Fibroblast of villous mesenchyme (primary cell): ENCODE results near the gene UMODL1. TPM values are rescaled to one million over a fixed set of nuclear protein-coding genes. Genes with fewer than 3 reads are reported as not detected.

Experiments used
- DNase-seq: peaks from one replicate; pipeline ENCODE4 v3.0.0-alpha.2; 2010; ENCODE audit warnings: low read depth
- H3K4me3 ChIP-seq: 2 replicates; pipeline ENCODE4 v1.5.1; 2011; ENCODE audit warnings: low read depth, mild to moderate bottlenecking, low read length
- total RNA-seq: library from RNA; depleted of rRNA; stranded (reverse); fragments of >200 nt; gene quantifications from 2 replicates; pipeline ENCODE4 v1.2.3, GENCODE V29; 2012
- TF ChIP-seq, protein P1 (sequence below): IDR thresholded peaks from 2 replicates; pipeline ENCODE4 v1.5.1; 2012; ENCODE audit warnings: low read depth, mild to moderate bottlenecking, low read length; ENCODE audit not compliant: insufficient read depth

Gene UMODL1
- total RNA-seq, 1 donor = not detected

DNA sequence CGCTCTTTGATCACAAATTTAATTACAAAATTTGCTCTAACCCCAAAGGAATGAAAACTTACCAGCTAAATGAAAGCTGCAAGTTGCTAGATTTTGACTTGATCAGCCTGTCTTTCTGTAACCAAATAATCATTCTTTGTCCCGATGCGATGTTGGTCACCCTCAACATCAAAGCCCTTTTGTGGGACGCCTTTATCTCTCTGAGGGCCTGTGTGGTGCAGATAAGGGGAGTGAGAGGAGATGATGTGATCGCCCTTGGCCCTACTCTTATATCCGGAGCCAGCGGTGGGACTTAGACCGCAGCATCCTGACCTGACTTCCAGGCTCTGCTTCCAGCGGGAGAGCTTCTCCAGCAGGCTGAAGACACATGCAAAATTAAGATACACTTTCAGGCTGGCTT is 19.3 kb upstream of the UMODL1 start:
- no peak overlapping the region for H3K4me3 ChIP-seq
- peak; percentile 5 for DNase-seq
- TF ChIP-seq, protein P1, sequence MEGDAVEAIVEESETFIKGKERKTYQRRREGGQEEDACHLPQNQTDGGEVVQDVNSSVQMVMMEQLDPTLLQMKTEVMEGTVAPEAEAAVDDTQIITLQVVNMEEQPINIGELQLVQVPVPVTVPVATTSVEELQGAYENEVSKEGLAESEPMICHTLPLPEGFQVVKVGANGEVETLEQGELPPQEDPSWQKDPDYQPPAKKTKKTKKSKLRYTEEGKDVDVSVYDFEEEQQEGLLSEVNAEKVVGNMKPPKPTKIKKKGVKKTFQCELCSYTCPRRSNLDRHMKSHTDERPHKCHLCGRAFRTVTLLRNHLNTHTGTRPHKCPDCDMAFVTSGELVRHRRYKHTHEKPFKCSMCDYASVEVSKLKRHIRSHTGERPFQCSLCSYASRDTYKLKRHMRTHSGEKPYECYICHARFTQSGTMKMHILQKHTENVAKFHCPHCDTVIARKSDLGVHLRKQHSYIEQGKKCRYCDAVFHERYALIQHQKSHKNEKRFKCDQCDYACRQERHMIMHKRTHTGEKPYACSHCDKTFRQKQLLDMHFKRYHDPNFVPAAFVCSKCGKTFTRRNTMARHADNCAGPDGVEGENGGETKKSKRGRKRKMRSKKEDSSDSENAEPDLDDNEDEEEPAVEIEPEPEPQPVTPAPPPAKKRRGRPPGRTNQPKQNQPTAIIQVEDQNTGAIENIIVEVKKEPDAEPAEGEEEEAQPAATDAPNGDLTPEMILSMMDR = no peak

DNA sequence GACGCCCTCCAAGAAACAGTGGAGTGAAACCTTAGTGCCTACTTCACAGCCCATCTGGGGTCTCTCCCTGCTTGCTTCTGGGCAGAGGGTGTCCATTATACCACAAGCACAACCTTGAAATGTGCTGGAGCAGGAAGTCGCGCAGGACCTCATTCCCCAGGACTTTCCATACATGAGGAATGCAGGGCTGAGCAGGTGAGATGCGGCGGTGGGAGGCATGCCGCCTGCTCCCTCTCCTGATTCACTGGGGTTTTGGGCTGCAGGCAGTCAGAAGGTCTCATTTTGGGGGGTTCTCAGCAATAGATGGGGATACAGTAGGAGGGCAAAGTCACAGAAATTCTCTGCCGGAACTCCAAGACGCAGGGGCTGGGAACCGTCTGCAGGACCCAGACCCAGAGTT is 15.7 kb upstream of the UMODL1 start:
- no peak overlapping the region for H3K4me3 ChIP-seq
- DNase-seq = no peak
- TF ChIP-seq, protein P1 = no peak

DNA sequence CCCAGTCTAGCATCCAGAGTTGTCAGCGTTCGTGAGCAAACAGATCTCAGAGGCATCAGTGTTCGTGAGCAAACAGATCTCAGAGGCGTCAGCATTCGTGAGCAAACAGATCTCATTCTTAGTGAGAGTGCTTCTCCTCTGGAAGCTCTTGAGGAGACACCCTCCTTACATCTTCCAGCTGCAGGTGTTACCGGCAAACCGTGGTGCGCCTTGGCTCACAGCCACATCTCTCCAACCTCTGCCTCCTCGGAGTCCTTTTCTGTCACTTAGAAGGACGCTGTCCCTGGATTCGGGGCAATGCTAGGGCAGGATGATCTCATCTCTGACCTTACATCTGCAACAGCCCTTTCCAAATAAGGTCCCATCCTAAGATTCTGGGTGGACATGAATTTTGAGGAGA is 14.6 kb upstream of the UMODL1 start:
- TF ChIP-seq, protein P1 = no peak
- no peak overlapping the region for H3K4me3 ChIP-seq
- no peak for DNase-seq

DNA sequence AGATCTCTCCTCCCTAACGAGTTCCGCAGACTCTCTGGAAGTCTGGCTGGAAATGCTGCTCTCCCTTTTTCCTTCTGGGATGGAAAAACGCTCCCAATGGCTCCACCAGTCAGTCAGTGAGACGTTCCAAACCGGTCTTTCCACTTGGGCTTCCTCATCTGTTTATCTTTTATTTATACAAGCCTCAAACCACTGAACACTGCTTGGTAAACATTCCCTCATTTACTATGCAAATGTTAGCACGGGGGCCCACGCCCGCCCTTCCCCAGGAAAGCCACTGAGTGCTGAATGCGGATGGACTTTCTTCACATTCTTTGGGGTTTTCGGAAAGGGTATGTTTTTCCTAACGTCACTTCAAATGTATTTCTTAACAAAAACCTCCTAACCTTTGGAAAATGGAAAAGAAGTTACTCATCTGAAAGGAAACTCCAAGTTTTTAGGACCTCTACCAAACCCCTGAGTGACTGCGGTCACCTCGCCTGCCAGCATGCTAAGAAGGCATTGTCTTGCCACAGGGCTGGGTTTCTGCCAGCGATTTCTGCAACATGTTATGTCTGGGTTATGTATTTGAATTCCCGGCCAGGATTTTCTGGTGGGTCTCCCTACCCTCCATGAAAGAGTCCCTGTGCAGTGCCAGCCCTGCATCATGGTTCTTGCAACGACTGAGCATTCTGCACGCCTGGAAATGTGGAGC is 14.0 kb upstream of the UMODL1 start:
- peak; percentile 84 for DNase-seq
- TF ChIP-seq, protein P1 = no peak
- H3K4me3 ChIP-seq = no peak overlapping the region

DNA sequence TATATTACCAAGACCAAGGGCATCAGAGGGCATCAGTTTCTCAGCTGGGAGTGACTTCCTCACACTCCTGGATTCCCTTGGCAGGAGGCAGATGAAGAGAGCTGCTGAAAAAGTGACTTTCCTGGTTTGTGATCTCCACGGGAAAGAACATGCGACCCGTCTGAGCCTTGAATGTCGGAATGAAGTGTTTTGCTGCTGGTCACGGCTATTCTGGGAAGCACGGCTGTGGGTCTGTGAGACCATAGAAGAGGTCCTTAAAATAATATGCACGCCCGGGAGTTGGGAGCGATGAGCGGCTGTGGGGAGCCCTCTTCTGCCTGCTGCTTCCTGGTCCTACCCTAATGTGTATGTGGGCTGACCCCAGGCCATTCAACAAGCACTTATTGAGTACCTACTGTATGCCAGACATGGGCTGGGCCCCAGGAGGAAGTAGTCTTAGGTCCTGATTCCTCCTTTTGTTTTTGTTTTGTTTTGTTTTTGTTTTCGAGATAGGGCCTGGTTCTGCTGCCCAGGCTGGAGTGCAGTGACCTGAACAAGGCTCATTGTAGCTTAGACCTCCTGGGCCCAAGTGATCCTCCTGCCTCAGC is 13.2 kb upstream of the UMODL1 start:
- no peak overlapping the region for H3K4me3 ChIP-seq
- no peak for DNase-seq
- TF ChIP-seq, protein P1 = no peak

DNA sequence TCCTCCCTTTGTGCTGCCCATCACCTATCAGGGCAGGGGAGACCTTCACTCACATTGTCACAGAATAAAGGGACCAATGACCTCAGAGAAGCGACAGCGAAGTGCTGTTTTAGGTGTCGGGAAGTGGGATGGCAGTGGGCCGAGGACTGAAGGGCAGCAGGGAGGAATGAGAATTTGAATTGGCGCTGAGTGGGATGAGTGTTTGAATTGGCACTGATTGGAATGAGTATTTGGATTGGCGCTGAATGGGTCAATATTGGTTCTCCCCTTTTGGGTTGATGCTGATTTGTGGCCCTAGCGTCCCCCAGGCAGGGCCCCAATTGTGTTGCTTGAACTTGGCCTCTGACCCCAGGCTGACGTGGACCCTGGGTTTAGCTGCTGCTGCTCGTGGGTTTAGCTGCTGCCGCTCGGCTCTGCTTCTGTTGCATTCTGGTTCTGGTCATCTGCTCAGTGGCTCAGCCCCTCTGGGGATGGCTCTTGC is 12.4 kb upstream of the UMODL1 start:
- DNase-seq = no peak
- H3K4me3 ChIP-seq = no peak overlapping the region
- TF ChIP-seq, protein P1 = no peak
